Trophoblast cell (in vitro differentiated cells and primary cell): Measurements from ENCODE around the gene PHTF1. TPM values are rescaled to one million over a fixed set of nuclear protein-coding genes. Genes with fewer than 3 reads are reported as not detected.

Source experiments
- DNase-seq, 2 donors: peaks; one replicate each; pipeline ENCODE4 v3.0.0-alpha.2; 2016
- H2AFZ ChIP-seq: 2 replicates; pipeline ENCODE4 v1.6.1; 2013; ENCODE audit warnings: low read length, moderate library complexity, mild to moderate bottlenecking; ENCODE audit not compliant: insufficient read depth, poor library complexity
- H2AK5ac ChIP-seq: 2 replicates; pipeline ENCODE4 v1.6.1; 2013; ENCODE audit warnings: mild to moderate bottlenecking, low read length
- H2BK120ac ChIP-seq: 2 replicates; pipeline ENCODE4 v1.6.1; 2013; ENCODE audit warnings: low read length, mild to moderate bottlenecking, moderate library complexity; ENCODE audit not compliant: insufficient read depth, poor library complexity
- H2BK12ac ChIP-seq: 2 replicates; pipeline ENCODE4 v1.6.1; 2013; ENCODE audit warnings: mild to moderate bottlenecking, low read length, moderate library complexity
- H2BK5ac ChIP-seq: 2 replicates; pipeline ENCODE4 v1.6.1; 2013; ENCODE audit warnings: low read length, low read depth, moderate library complexity, mild to moderate bottlenecking; ENCODE audit not compliant: poor library complexity
- H3K14ac ChIP-seq: 2 replicates; pipeline ENCODE4 v1.6.1; 2013; ENCODE audit warnings: mild to moderate bottlenecking, low read length
- H3K18ac ChIP-seq: 2 replicates; pipeline ENCODE4 v1.6.1; 2013; ENCODE audit warnings: mild to moderate bottlenecking, low read length
- H3K23ac ChIP-seq: 2 replicates; pipeline ENCODE4 v1.6.1; 2013; ENCODE audit warnings: low read length
- H3K27ac ChIP-seq: 2 replicates; pipeline ENCODE4 v1.5.1; 2013; ENCODE audit warnings: low read depth, mild to moderate bottlenecking, inconsistent platforms, low read length, moderate library complexity
- H3K27me3 ChIP-seq: 2 replicates; pipeline ENCODE4 v1.6.1; 2013; ENCODE audit warnings: inconsistent platforms, mild to moderate bottlenecking, low read length, moderate library complexity; ENCODE audit not compliant: insufficient read depth
- H3K36me3 ChIP-seq, 2 experiments: 1 replicate in 1 of 2; 2 replicates in 1 of 2; pipeline ENCODE4 v1.6.1; 2013; ENCODE audit warnings: low read length in 2 of 2, mild to moderate bottlenecking in 2 of 2, moderate library complexity in 1 of 2; ENCODE audit not compliant: insufficient read depth in 2 of 2, control insufficient read depth in 1 of 2
- H3K4ac ChIP-seq: 2 replicates; pipeline ENCODE4 v1.6.1; 2013; ENCODE audit warnings: low read depth, mild to moderate bottlenecking, low read length, moderate library complexity
- H3K4me1 ChIP-seq, 2 experiments: 1 replicate in 1 of 2; 2 replicates in 1 of 2; pipeline ENCODE4 v1.6.1; 2013; ENCODE audit warnings: low read length in 2 of 2, mild to moderate bottlenecking in 2 of 2, moderate library complexity in 1 of 2; ENCODE audit not compliant: insufficient read depth in 2 of 2, control insufficient read depth in 1 of 2
- H3K4me2 ChIP-seq: 2 replicates; pipeline ENCODE4 v1.6.1; 2013; ENCODE audit warnings: inconsistent platforms, mild to moderate bottlenecking, low read length, moderate library complexity
- H3K4me3 ChIP-seq: 2 replicates; pipeline ENCODE4 v1.5.1; 2013; ENCODE audit warnings: mild to moderate bottlenecking, low read depth, low read length, inconsistent platforms
- H3K79me1 ChIP-seq: one replicate; pipeline ENCODE4 v1.6.1; 2013; ENCODE audit warnings: low read length
- H3K79me2 ChIP-seq: 2 replicates; pipeline ENCODE4 v1.6.1; 2013; ENCODE audit warnings: low read length, mild to moderate bottlenecking; ENCODE audit not compliant: control insufficient read depth, insufficient read depth, poor library complexity
- H3K9ac ChIP-seq: 2 replicates; pipeline ENCODE4 v1.6.1; 2013; ENCODE audit warnings: mild to moderate bottlenecking, low read length
- H3K9me3 ChIP-seq: 2 replicates; pipeline ENCODE4 v1.6.1; 2013; ENCODE audit warnings: low read depth, mild to moderate bottlenecking, control low read depth, inconsistent platforms, low read length; ENCODE audit not compliant: insufficient read depth
- H4K12ac ChIP-seq: 2 replicates; pipeline ENCODE4 v1.6.1; 2013; ENCODE audit warnings: low read depth, mild to moderate bottlenecking, low read length, moderate library complexity
- H4K8ac ChIP-seq: 2 replicates; pipeline ENCODE4 v1.6.1; 2013; ENCODE audit warnings: low read depth, mild to moderate bottlenecking, low read length, moderate library complexity
- H4K91ac ChIP-seq: one replicate; pipeline ENCODE4 v1.6.1; 2013; ENCODE audit warnings: low read depth, mild to moderate bottlenecking, low read length, moderate library complexity
- WGBS: extraction: QIAGEN DNeasy Blood & Tissue Kit; methylation state at CpG from one replicate; pipeline ENCODE4 v1.1.7; 2013; ENCODE audit warnings: missing lambda C conversion rate; ENCODE audit not compliant: insufficient read length, insufficient coverage; ENCODE audit errors: extremely low coverage; 5-methylcytosine and 5-hydroxymethylcytosine counted together
- polyA plus RNA-seq: library from polyadenylated mRNA; stranded (reverse); fragments of 200-250 nt; gene quantifications from 2 replicates; pipeline ENCODE4 v1.2.3, GENCODE V29; 2013

The PHTF1 gene
- 26.1 and 27.1 TPM in 2 replicates for polyA plus RNA-seq

DNA sequence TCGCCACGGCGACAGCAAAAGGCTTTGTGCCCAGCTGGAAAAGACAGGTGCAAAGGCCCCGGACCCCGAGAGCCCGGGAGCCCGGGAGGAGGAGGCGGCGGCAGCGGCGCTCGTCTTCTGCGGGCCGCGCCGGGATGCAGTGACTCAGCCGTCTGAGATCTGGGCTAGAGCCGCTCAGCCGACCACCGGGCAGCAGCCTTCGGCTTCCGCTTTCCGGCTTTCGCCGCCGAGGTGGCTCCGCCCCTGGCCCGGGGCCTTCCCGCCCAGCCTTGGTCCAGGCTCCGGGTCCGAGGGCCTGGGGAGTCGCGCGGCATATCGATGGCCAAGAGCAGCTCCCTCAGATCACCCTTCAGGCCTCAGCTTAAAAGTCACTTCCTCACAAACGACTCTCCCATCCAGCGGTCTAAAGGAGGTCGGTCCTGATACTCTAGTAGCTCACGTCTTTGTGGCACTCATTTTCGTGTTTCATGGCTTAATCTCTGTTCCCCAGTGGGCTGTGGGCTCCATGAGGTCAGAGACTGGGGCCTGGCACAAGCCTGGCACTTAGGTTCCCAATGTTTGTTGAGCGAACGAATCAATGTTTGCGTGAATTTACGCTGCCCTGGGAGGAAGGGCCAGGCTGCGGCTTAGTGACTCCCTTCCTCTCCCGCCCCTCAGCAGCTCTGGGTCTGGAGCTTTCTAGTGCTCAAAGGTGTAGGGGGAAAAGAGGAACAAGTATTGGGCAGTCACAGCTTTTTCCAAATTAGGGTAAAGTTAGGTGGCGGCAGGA, at the start of gene PHTF1:
Gene PHTF1 (minus strand): TSS at position 154 of the 769 bp plus-strand sequence. CDS start 783 bp downstream, outside the sequence.
- Histone ChIP-seq H3K36me3 (peaks cover 0 to 2% of the 10 kb centered on the region in 2 experiments), H2BK12ac (peak within 1 kb of the TSS; percentile 81), H3K4me1 (peaks cover 0 to 2% of the 10 kb centered on the region in 2 experiments), H3K27ac (peak within 1 kb of the TSS; percentile 99), H3K9ac (peak within 1 kb of the TSS; percentile 95), H2AFZ (peak within 1 kb of the TSS; percentile 91), H3K23ac (no peak within 1 kb of the TSS), H3K27me3 (no peaks in the 10 kb centered on the region), H3K79me2 (peaks cover 8% of the 10 kb centered on the region), H4K8ac (peak within 1 kb of the TSS; percentile 96), H3K4me3 (peak within 1 kb of the TSS; percentile 89), H3K79me1 (peaks cover 16% of the 10 kb centered on the region), H3K9me3 (no peaks in the 10 kb centered on the region), H3K4ac (peak within 1 kb of the TSS; percentile 91), H3K14ac (peak within 1 kb of the TSS; percentile 97), H3K18ac (peak within 1 kb of the TSS; percentile 98), H4K91ac (peak within 1 kb of the TSS; percentile 97), H2BK120ac (peak within 1 kb of the TSS; percentile 91), H3K4me2 (peak within 1 kb of the TSS; percentile 98), H4K12ac (peak within 1 kb of the TSS; percentile 100), H2AK5ac (peak within 1 kb of the TSS; percentile 62), H2BK5ac (peak within 1 kb of the TSS; percentile 96)
- DNase-seq, result peak; percentile 78 to 81
- no CpG with 5 or more reads among the region's 47 CpGs for WGBS

DNA sequence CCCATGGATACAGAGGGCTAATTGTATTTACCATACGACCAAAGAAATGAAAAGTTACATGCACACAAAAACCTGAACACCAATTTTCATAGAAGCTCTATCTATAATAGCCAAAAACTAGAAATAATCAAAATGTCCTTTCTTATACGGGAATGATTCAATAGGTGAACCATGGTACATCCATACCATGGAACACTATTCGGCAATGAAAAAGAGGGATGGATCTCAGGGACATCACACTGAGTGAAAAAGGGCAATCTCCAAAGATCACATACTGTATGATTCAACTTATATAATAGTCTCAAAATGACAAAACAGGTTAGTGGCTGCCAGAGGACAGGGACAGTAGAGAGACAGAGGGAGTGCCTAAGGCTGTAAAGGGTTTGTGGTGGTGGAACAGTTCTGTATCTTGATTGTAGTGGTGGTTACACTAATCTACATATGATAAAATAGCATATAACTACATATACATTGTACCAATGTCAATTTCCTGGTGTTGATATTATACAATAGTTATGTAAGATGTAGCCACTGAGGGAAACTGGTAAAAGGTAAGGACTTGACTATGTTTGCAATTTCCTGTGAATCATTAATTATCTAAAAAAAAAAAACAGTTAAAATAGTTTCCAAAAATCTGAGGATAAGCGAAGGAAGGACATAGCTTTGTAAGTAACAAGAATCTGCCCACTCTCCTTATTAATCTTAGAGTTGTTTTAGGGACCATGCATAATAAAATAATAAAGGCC, 49.3 kb upstream of the PHTF1 start:
- Histone ChIP-seq H3K9ac (no peak overlapping the region), H3K14ac (no peak overlapping the region), H2BK5ac (no peak overlapping the region), H3K4me2 (no peak overlapping the region), H2AK5ac (no peak overlapping the region), H3K23ac (no peak overlapping the region), H3K18ac (no peak overlapping the region), H4K12ac (no peak overlapping the region), H2BK12ac (no peak overlapping the region), H3K36me3 (peaks cover 0 to 2% of the 10 kb centered on the region in 2 experiments), H4K8ac (no peak overlapping the region), H3K27me3 (no peaks in the 10 kb centered on the region), H2BK120ac (no peak overlapping the region), H3K79me2 (peaks cover 7% of the 10 kb centered on the region), H3K9me3 (no peaks in the 10 kb centered on the region), H3K79me1 (peaks cover 4% of the 10 kb centered on the region), H4K91ac (no peak overlapping the region), H3K4ac (peak overlapping the region; percentile 87), H3K4me3 (no peak overlapping the region), H2AFZ (no peak overlapping the region), H3K4me1 (peaks cover 2 to 3% of the 10 kb centered on the region in 2 experiments), H3K27ac (no peak overlapping the region)
- no peak for DNase-seq
- no CpG with 5 or more reads among the region's 4 CpGs for WGBS

DNA sequence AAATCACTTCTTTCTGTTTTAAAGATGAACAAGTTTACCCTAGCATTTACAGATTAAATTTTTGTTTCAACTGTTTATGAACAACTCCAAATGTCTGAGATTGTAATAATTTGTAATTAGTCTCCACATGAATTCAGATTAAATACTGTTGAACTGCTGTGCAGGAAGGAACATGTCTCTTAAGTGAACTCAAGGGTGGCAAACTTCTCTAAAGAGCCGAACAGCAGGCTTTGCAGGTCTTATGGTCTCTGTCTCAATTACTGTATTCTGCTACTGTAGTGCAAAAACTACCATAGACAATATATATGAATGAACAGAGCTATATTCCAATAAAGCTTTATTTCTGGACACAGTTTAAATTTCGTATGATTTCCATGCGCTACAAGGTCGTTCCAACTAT, 46.4 kb upstream of the PHTF1 start:
- H3K27ac ChIP-seq, result no peak overlapping the region
- no peak overlapping the region for H2AK5ac ChIP-seq
- H4K8ac ChIP-seq, result no peak overlapping the region
- no peak overlapping the region for H3K4me2 ChIP-seq
- H4K12ac ChIP-seq, result no peak overlapping the region
- no peak overlapping the region for H2BK12ac ChIP-seq
- H3K36me3 ChIP-seq, result peaks cover 0 to 2% of the 10 kb centered on the region in 2 experiments
- peaks cover 2 to 3% of the 10 kb centered on the region in 2 experiments for H3K4me1 ChIP-seq
- no peak overlapping the region for H3K14ac ChIP-seq
- H3K23ac ChIP-seq, result no peak overlapping the region
- no CpG with 5 or more reads among the region's 4 CpGs for WGBS
- no peak overlapping the region for H3K9ac ChIP-seq
- H3K9me3 ChIP-seq, result no peaks in the 10 kb centered on the region
- no peak overlapping the region for H2AFZ ChIP-seq
- no peak overlapping the region for H2BK5ac ChIP-seq
- H3K79me1 ChIP-seq, result no peaks in the 10 kb centered on the region
- H3K79me2 ChIP-seq, result peaks cover 1% of the 10 kb centered on the region
- no peak overlapping the region for H3K18ac ChIP-seq
- no peak overlapping the region for H3K4me3 ChIP-seq
- no peak overlapping the region for H3K4ac ChIP-seq
- H4K91ac ChIP-seq, result no peak overlapping the region
- no peak overlapping the region for H2BK120ac ChIP-seq
- DNase-seq, result no peak
- H3K27me3 ChIP-seq, result no peaks in the 10 kb centered on the region

DNA sequence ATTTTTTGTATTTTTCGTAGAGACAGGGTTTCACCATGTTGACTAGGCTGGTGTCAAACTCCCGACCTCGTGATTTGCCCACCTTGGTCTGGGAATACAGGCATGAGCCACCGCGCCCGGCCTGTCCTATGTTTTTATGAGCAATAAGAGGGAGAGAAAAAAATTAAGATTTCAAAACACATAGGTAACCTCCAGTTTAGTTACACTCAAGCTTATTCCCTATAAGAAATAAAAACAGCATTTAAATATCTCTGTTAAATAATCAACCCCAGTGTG, 45.9 kb upstream of the PHTF1 start:
- Histone ChIP-seq H3K27ac (no peak overlapping the region), H3K23ac (no peak overlapping the region), H3K4me2 (no peak overlapping the region), H2BK120ac (no peak overlapping the region), H4K8ac (no peak overlapping the region), H3K4me1 (peaks cover 2 to 3% of the 10 kb centered on the region in 2 experiments), H3K36me3 (peaks cover 0 to 2% of the 10 kb centered on the region in 2 experiments), H2AFZ (no peak overlapping the region), H2AK5ac (no peak overlapping the region), H3K79me2 (peaks cover 1% of the 10 kb centered on the region), H2BK5ac (no peak overlapping the region), H2BK12ac (no peak overlapping the region), H3K18ac (no peak overlapping the region), H3K9ac (no peak overlapping the region), H4K12ac (no peak overlapping the region), H3K4ac (no peak overlapping the region), H3K27me3 (no peaks in the 10 kb centered on the region), H3K4me3 (no peak overlapping the region), H3K9me3 (no peaks in the 10 kb centered on the region), H3K14ac (no peak overlapping the region), H4K91ac (no peak overlapping the region), H3K79me1 (no peaks in the 10 kb centered on the region)
- no CpG with 5 or more reads among the region's 6 CpGs for WGBS
- no peak for DNase-seq
